LNCaP clone FGC (cell line): ENCODE data around the gene LRP11.
"Not testable (repeated sequence)": the region's sequence is repeated elsewhere in the genome, so short reads cannot be mapped to it uniquely, and the experiment has no call there.

Experiments
- DNase-seq: peaks from one replicate; pipeline ENCODE4 v3.0.0-alpha.2; 2011; ENCODE audit warnings: low read depth
- H3K4me3 ChIP-seq: 2 replicates; pipeline ENCODE4 v1.5.1; 2011; ENCODE audit warnings: mild to moderate bottlenecking, low read depth, low read length, control low read depth
- CTCF ChIP-seq: IDR thresholded peaks from 2 replicates; pipeline ENCODE4 v1.5.1; 2012; ENCODE audit warnings: mild to moderate bottlenecking; ENCODE audit not compliant: control insufficient read depth, insufficient read depth; ENCODE audit errors: extremely low read depth

Gene LRP11

GRCh38 chr6:149869275-149869892 lies 5.2 kb upstream of the LRP11 start:
- H3K4me3 ChIP-seq, result no peak overlapping the region
- TF ChIP-seq CTCF, result no peak
- DNase-seq, result no peak

- no peak for TF ChIP-seq CTCF
- H3K4me3 ChIP-seq, result no peak overlapping the region
- DNase-seq, result no peak
These were observed 3.9 kb upstream of the LRP11 start for GRCh38 chr6:149867876-149868640.

GRCh38 chr6:149864578-149865535 lies 698 bp upstream of the LRP11 start:
- H3K4me3 ChIP-seq, result peak overlapping the region; percentile 57
- DNase-seq, result no peak

GRCh38 chr6:149862922-149863697 lies 1.0 kb downstream of the LRP11 start:
- TF ChIP-seq CTCF, result no peak
- peak overlapping the region; percentile 57 for H3K4me3 ChIP-seq
- peak; percentile 83 for DNase-seq

More at GRCh38 chr6:149864578-149865535, 698 bp upstream of the LRP11 start:
- peak; percentile 73 for TF ChIP-seq CTCF

- peak overlapping the region; percentile 57 for H3K4me3 ChIP-seq
- not testable (repeated sequence) for DNase-seq
These were observed 1.8 kb downstream of the LRP11 start for GRCh38 chr6:149862424-149862738.

GRCh38 chr6:149861603-149862423 lies 2.3 kb downstream of the LRP11 start:
- TF ChIP-seq CTCF, result no peak
- peak overlapping the region; percentile 57; the same call in 1 of the 2 replicates for H3K4me3 ChIP-seq
- DNase-seq, result no peak
